ENCODE data around the gene FAM83C.

FAM83C gene

GRCh38 chr20:35329435-35330139, 37.4 kb upstream of the FAM83C start:
- no CpG with 5 or more reads among the region's 4 CpGs for WGBS, 2 donors (ENCODE audit: extremely low coverage in 2 of 2, insufficient read length in 2 of 2, insufficient replicate concordance in 1 of 2)

GRCh38 chr20:35328689-35329088, 36.5 kb upstream of the FAM83C start:
- no peak overlapping the region for H2BK12ac ChIP-seq (ENCODE audit: low read length)
- H3K27me3 ChIP-seq (ENCODE audit: control insufficient read depth in 3 of 3, insufficient read depth in 3 of 3, low read depth in 1 of 3, low read length in 3 of 3), result no peaks in the 10 kb centered on the region
- DNase-seq (ENCODE audit: low spot score), result no peak
- H3K4me2 ChIP-seq (ENCODE audit: insufficient read depth, low read length, poor library complexity, severe bottlenecking), result no peak overlapping the region
- no peak overlapping the region for H4K8ac ChIP-seq (ENCODE audit: low read depth, low read length)
- H3K79me1 ChIP-seq (ENCODE audit: low read depth, low read length), result no peaks in the 10 kb centered on the region
- no peak overlapping the region for H2BK120ac ChIP-seq (ENCODE audit: low read depth, low read length)
- H3K18ac ChIP-seq (ENCODE audit: low read length), result no peak overlapping the region
- H2BK5ac ChIP-seq (ENCODE audit: low read length), result no peak overlapping the region
- no peak overlapping the region for H3K23ac ChIP-seq (ENCODE audit: low read depth, low read length, poor library complexity)
- no peak overlapping the region for H3K27ac ChIP-seq (replicated peaks; ENCODE audit: low read length)
- no CpG with 5 or more reads among the region's 4 CpGs for WGBS, 2 donors (ENCODE audit: extremely low coverage in 2 of 2, insufficient read length in 2 of 2, insufficient replicate concordance in 1 of 2)
- no peak overlapping the region for H3K4ac ChIP-seq (ENCODE audit: low read length)
- H4K91ac ChIP-seq (ENCODE audit: low read depth, low read length, poor library complexity), result no peak overlapping the region
- no peak overlapping the region for H3K4me3 ChIP-seq (ENCODE audit: low read length in 2 of 2)
- H2AK5ac ChIP-seq (ENCODE audit: low read depth, low read length), result no peak overlapping the region
- no peaks in the 10 kb centered on the region for H3K9me3 ChIP-seq (replicated peaks in 1 of 2; ENCODE audit: control insufficient read depth in 2 of 2, insufficient read depth in 1 of 2, low read depth in 1 of 2, low read length in 2 of 2)
- no peak overlapping the region for H2BK15ac ChIP-seq (ENCODE audit: low read length)
- peaks cover 4 to 13% of the 10 kb centered on the region in 2 donors for H3K4me1 ChIP-seq (ENCODE audit: control insufficient read depth in 2 of 2, insufficient read depth in 1 of 2, low read depth in 1 of 2, low read length in 2 of 2)
- no peaks in the 10 kb centered on the region for H3K36me3 ChIP-seq (replicated peaks in 1 of 2; ENCODE audit: control insufficient read depth in 2 of 2, insufficient read depth in 2 of 2, low read length in 2 of 2)
- no peak overlapping the region for H3K14ac ChIP-seq (ENCODE audit: low read length)
- H2AFZ ChIP-seq (ENCODE audit: low read length), result no peak overlapping the region
- no peak overlapping the region for H3K9ac ChIP-seq (ENCODE audit: low read depth, low read length, poor library complexity)

More at GRCh38 chr20:35329435-35330139, 37.4 kb upstream of the FAM83C start:
- Histone ChIP-seq H2BK12ac (ENCODE audit: low read length) (no peak overlapping the region), H3K79me1 (ENCODE audit: low read depth, low read length) (no peaks in the 10 kb centered on the region), H2BK5ac (ENCODE audit: low read length) (no peak overlapping the region), H3K14ac (ENCODE audit: low read length) (no peak overlapping the region), H2BK120ac (ENCODE audit: low read depth, low read length) (no peak overlapping the region), H3K4me1 (ENCODE audit: control insufficient read depth in 2 of 2, insufficient read depth in 1 of 2, low read depth in 1 of 2, low read length in 2 of 2) (peaks cover 4 to 13% of the 10 kb centered on the region in 2 donors), H3K27ac (replicated peaks; ENCODE audit: low read length) (no peak overlapping the region), H3K23ac (ENCODE audit: low read depth, low read length, poor library complexity) (no peak overlapping the region), H2AK5ac (ENCODE audit: low read depth, low read length) (no peak overlapping the region), H4K8ac (ENCODE audit: low read depth, low read length) (no peak overlapping the region), H4K91ac (ENCODE audit: low read depth, low read length, poor library complexity) (no peak overlapping the region), H3K4ac (ENCODE audit: low read length) (no peak overlapping the region), H3K9me3 (replicated peaks in 1 of 2; ENCODE audit: control insufficient read depth in 2 of 2, insufficient read depth in 1 of 2, low read depth in 1 of 2, low read length in 2 of 2) (no peaks in the 10 kb centered on the region), H3K36me3 (replicated peaks in 1 of 2; ENCODE audit: control insufficient read depth in 2 of 2, insufficient read depth in 2 of 2, low read length in 2 of 2) (no peaks in the 10 kb centered on the region), H3K18ac (ENCODE audit: low read length) (no peak overlapping the region), H3K4me3 (ENCODE audit: low read length in 2 of 2) (no peak overlapping the region), H2BK15ac (ENCODE audit: low read length) (no peak overlapping the region), H3K4me2 (ENCODE audit: insufficient read depth, low read length, poor library complexity, severe bottlenecking) (no peak overlapping the region), H3K27me3 (ENCODE audit: control insufficient read depth in 3 of 3, insufficient read depth in 3 of 3, low read depth in 1 of 3, low read length in 3 of 3) (no peaks in the 10 kb centered on the region), H2AFZ (ENCODE audit: low read length) (no peak overlapping the region), H3K9ac (ENCODE audit: low read depth, low read length, poor library complexity) (no peak overlapping the region)
- DNase-seq (ENCODE audit: low spot score), result peak; percentile 14

GRCh38 chr20:35328095-35328685, 36.0 kb upstream of the FAM83C start:
- Histone ChIP-seq H3K9ac (ENCODE audit: low read depth, low read length, poor library complexity) (no peak overlapping the region), H4K91ac (ENCODE audit: low read depth, low read length, poor library complexity) (no peak overlapping the region), H2BK15ac (ENCODE audit: low read length) (no peak overlapping the region), H3K4me1 (ENCODE audit: control insufficient read depth in 2 of 2, insufficient read depth in 1 of 2, low read depth in 1 of 2, low read length in 2 of 2) (peaks cover 4 to 13% of the 10 kb centered on the region in 2 donors), H3K27me3 (ENCODE audit: control insufficient read depth in 3 of 3, insufficient read depth in 3 of 3, low read depth in 1 of 3, low read length in 3 of 3) (no peaks in the 10 kb centered on the region), H3K79me1 (ENCODE audit: low read depth, low read length) (no peaks in the 10 kb centered on the region), H3K4me3 (ENCODE audit: low read length in 2 of 2) (no peak overlapping the region), H3K36me3 (replicated peaks in 1 of 2; ENCODE audit: control insufficient read depth in 2 of 2, insufficient read depth in 2 of 2, low read length in 2 of 2) (no peaks in the 10 kb centered on the region), H2AK5ac (ENCODE audit: low read depth, low read length) (no peak overlapping the region), H3K14ac (ENCODE audit: low read length) (no peak overlapping the region), H2BK120ac (ENCODE audit: low read depth, low read length) (no peak overlapping the region), H2BK12ac (ENCODE audit: low read length) (no peak overlapping the region), H2BK5ac (ENCODE audit: low read length) (no peak overlapping the region), H2AFZ (ENCODE audit: low read length) (no peak overlapping the region), H3K4me2 (ENCODE audit: insufficient read depth, low read length, poor library complexity, severe bottlenecking) (no peak overlapping the region), H3K18ac (ENCODE audit: low read length) (no peak overlapping the region), H3K4ac (ENCODE audit: low read length) (no peak overlapping the region), H4K8ac (ENCODE audit: low read depth, low read length) (no peak overlapping the region), H3K9me3 (replicated peaks in 1 of 2; ENCODE audit: control insufficient read depth in 2 of 2, insufficient read depth in 1 of 2, low read depth in 1 of 2, low read length in 2 of 2) (no peaks in the 10 kb centered on the region), H3K27ac (replicated peaks; ENCODE audit: low read length) (no peak overlapping the region), H3K23ac (ENCODE audit: low read depth, low read length, poor library complexity) (no peak overlapping the region)
- WGBS, 2 donors (ENCODE audit: extremely low coverage in 2 of 2, insufficient read length in 2 of 2, insufficient replicate concordance in 1 of 2), result no CpG with 5 or more reads among the region's 3 CpGs
- no peak for DNase-seq (ENCODE audit: low spot score)

GRCh38 chr20:35327074-35327976, 35.1 kb upstream of the FAM83C start:
- Histone ChIP-seq H4K8ac (ENCODE audit: low read depth, low read length) (no peak overlapping the region), H3K27ac (replicated peaks; ENCODE audit: low read length) (no peak overlapping the region), H3K14ac (ENCODE audit: low read length) (no peak overlapping the region), H3K9ac (ENCODE audit: low read depth, low read length, poor library complexity) (no peak overlapping the region), H3K4me1 (ENCODE audit: control insufficient read depth in 2 of 2, insufficient read depth in 1 of 2, low read depth in 1 of 2, low read length in 2 of 2) (peaks cover 4 to 13% of the 10 kb centered on the region in 2 donors), H4K91ac (ENCODE audit: low read depth, low read length, poor library complexity) (no peak overlapping the region), H2AK5ac (ENCODE audit: low read depth, low read length) (no peak overlapping the region), H3K36me3 (replicated peaks in 1 of 2; ENCODE audit: control insufficient read depth in 2 of 2, insufficient read depth in 2 of 2, low read length in 2 of 2) (no peaks in the 10 kb centered on the region), H2BK15ac (ENCODE audit: low read length) (no peak overlapping the region), H3K79me1 (ENCODE audit: low read depth, low read length) (no peaks in the 10 kb centered on the region), H3K4ac (ENCODE audit: low read length) (no peak overlapping the region), H3K4me3 (ENCODE audit: low read length in 2 of 2) (no peak overlapping the region), H3K23ac (ENCODE audit: low read depth, low read length, poor library complexity) (no peak overlapping the region), H3K27me3 (ENCODE audit: control insufficient read depth in 3 of 3, insufficient read depth in 3 of 3, low read depth in 1 of 3, low read length in 3 of 3) (no peaks in the 10 kb centered on the region), H3K4me2 (ENCODE audit: insufficient read depth, low read length, poor library complexity, severe bottlenecking) (no peak overlapping the region), H2AFZ (ENCODE audit: low read length) (no peak overlapping the region), H2BK5ac (ENCODE audit: low read length) (no peak overlapping the region), H2BK120ac (ENCODE audit: low read depth, low read length) (no peak overlapping the region), H2BK12ac (ENCODE audit: low read length) (no peak overlapping the region), H3K18ac (ENCODE audit: low read length) (no peak overlapping the region), H3K9me3 (replicated peaks in 1 of 2; ENCODE audit: control insufficient read depth in 2 of 2, insufficient read depth in 1 of 2, low read depth in 1 of 2, low read length in 2 of 2) (no peaks in the 10 kb centered on the region)
- WGBS, 2 donors (ENCODE audit: extremely low coverage in 2 of 2, insufficient read length in 2 of 2, insufficient replicate concordance in 1 of 2), result no CpG with 5 or more reads among the region's 4 CpGs
- DNase-seq (ENCODE audit: low spot score), result no peak

All from neuronal stem cell (in vitro differentiated cells).